ENCODE data around the gene ALDH1L2.

DNA sequence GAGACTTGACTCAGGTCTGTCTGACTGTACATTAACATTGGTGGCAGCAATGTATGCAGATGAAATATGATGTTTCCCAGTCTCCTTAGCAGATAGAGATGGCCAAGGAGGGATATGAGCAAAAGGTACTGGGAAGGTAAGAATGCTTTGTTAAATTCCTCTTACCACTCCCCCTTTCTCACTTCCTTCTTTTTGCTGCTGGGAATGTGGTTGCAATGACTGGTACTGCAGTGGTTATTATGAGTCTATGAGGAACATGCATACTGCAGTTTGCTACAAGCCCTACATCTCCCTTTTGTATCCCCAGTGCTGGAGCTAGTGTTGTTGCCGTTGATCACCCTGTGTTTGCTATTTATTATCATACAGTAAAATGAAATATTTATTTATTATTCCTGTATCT lies 35.9 kb downstream of the ALDH1L2 start:
- TF ChIP-seq POLR2A (IDR thresholded peaks at IDR 0.05) (no peak), EP300 (IDR thresholded peaks at IDR 0.05) (no peak)
- TF ChIP-seq, protein P1, sequence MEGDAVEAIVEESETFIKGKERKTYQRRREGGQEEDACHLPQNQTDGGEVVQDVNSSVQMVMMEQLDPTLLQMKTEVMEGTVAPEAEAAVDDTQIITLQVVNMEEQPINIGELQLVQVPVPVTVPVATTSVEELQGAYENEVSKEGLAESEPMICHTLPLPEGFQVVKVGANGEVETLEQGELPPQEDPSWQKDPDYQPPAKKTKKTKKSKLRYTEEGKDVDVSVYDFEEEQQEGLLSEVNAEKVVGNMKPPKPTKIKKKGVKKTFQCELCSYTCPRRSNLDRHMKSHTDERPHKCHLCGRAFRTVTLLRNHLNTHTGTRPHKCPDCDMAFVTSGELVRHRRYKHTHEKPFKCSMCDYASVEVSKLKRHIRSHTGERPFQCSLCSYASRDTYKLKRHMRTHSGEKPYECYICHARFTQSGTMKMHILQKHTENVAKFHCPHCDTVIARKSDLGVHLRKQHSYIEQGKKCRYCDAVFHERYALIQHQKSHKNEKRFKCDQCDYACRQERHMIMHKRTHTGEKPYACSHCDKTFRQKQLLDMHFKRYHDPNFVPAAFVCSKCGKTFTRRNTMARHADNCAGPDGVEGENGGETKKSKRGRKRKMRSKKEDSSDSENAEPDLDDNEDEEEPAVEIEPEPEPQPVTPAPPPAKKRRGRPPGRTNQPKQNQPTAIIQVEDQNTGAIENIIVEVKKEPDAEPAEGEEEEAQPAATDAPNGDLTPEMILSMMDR (IDR thresholded peaks at IDR 0.05): no peak
